OCI-LY7 (cell line): ENCODE data around the gene ZNF81.

Source experiments
- CTCF ChIP-seq: fragments of 200-600 bp; sonication (generic); conservative IDR thresholded peaks from 2 replicates; pipeline ENCODE4 v1.5.1; 2014; ENCODE audit warnings: mild to moderate bottlenecking, antibody characterized with exemption, low read length, moderate library complexity, mixed read lengths
- EZH2phosphoT487 ChIP-seq: fragments of 200-600 bp; sonication (generic); IDR thresholded peaks from 2 replicates; pipeline ENCODE4 v1.6.1; 2018; ENCODE audit warnings: low read depth, borderline replicate concordance, mild to moderate bottlenecking, mixed run types, antibody characterized with exemption, low read length, moderate library complexity, mixed read lengths

GRCh38 chrX:47936940-47937317 is 100.2 kb downstream of the ZNF81 start:
- no peak for TF ChIP-seq CTCF
- no peak for TF ChIP-seq EZH2phosphoT487
